Measurements from ENCODE around the gene LNPK. TPM values are rescaled to one million over a fixed set of nuclear protein-coding genes. Genes with fewer than 3 reads are reported as not detected.
"Not testable (repeated sequence)": the region's sequence is repeated elsewhere in the genome, so short reads cannot be mapped to it uniquely, and the experiment has no call there.

Gene LNPK
- total RNA-seq, 1 experiment from 2014 or later = 12.4 TPM

GRCh38 chr2:175948191-175948590 is 53.9 kb downstream of the LNPK start:
- Histone ChIP-seq H3K4me3 (ENCODE audit: insufficient read depth, low read depth, low read length) (no peak overlapping the region), H3K27me3 (ENCODE audit: control insufficient read depth, insufficient read depth, low read length) (no peaks in the 10 kb centered on the region), H3K36me3 (replicated peaks; ENCODE audit: control insufficient read depth, insufficient read depth, low read length) (no peaks in the 10 kb centered on the region; the same call in 1 of the 2 replicates)
- DNase-seq = no peak

GRCh38 chr2:175947073-175947472 is 55.0 kb downstream of the LNPK start:
- no peak for DNase-seq
- no peaks in the 10 kb centered on the region; the same call in 1 of the 2 replicates for H3K36me3 ChIP-seq (replicated peaks; ENCODE audit: control insufficient read depth, insufficient read depth, low read length)
- no peak overlapping the region for H3K4me3 ChIP-seq (ENCODE audit: insufficient read depth, low read depth, low read length)
- H3K27me3 ChIP-seq (ENCODE audit: control insufficient read depth, insufficient read depth, low read length) = no peaks in the 10 kb centered on the region

GRCh38 chr2:175941699-175942098 is 60.4 kb downstream of the LNPK start:
- H3K4me3 ChIP-seq (ENCODE audit: insufficient read depth, low read depth, low read length) = no peak overlapping the region
- no peaks in the 10 kb centered on the region for H3K36me3 ChIP-seq (replicated peaks; ENCODE audit: control insufficient read depth, insufficient read depth, low read length)
- DNase-seq = no peak
- H3K27me3 ChIP-seq (ENCODE audit: control insufficient read depth, insufficient read depth, low read length) = no peaks in the 10 kb centered on the region

- H3K4me3 ChIP-seq (ENCODE audit: insufficient read depth, low read depth, low read length) = no peak overlapping the region
- no peaks in the 10 kb centered on the region for H3K36me3 ChIP-seq (replicated peaks; ENCODE audit: control insufficient read depth, insufficient read depth, low read length)
- no peak for DNase-seq
Observed at GRCh38 chr2:175937216-175937615, 64.9 kb downstream of the LNPK start.

GRCh38 chr2:175935289-175936181 is 66.5 kb downstream of the LNPK start:
- no peaks in the 10 kb centered on the region for H3K27me3 ChIP-seq (ENCODE audit: control insufficient read depth, insufficient read depth, low read length)
- no peaks in the 10 kb centered on the region for H3K36me3 ChIP-seq (replicated peaks; ENCODE audit: control insufficient read depth, insufficient read depth, low read length)
- H3K4me3 ChIP-seq (ENCODE audit: insufficient read depth, low read depth, low read length) = no peak overlapping the region
- DNase-seq = no peak

More at GRCh38 chr2:175937216-175937615, 64.9 kb downstream of the LNPK start:
- H3K27me3 ChIP-seq (ENCODE audit: control insufficient read depth, insufficient read depth, low read length) = no peaks in the 10 kb centered on the region

GRCh38 chr2:175932675-175933074 is 69.4 kb downstream of the LNPK start:
- H3K4me3 ChIP-seq (ENCODE audit: insufficient read depth, low read depth, low read length) = no peak overlapping the region
- no peaks in the 10 kb centered on the region for H3K27me3 ChIP-seq (ENCODE audit: control insufficient read depth, insufficient read depth, low read length)
- no peak for DNase-seq
- H3K36me3 ChIP-seq (replicated peaks; ENCODE audit: control insufficient read depth, insufficient read depth, low read length) = no peaks in the 10 kb centered on the region

GRCh38 chr2:175931805-175932204 is 70.3 kb downstream of the LNPK start:
- no peak for DNase-seq
- no peak overlapping the region for H3K4me3 ChIP-seq (ENCODE audit: insufficient read depth, low read depth, low read length)
- no peaks in the 10 kb centered on the region for H3K36me3 ChIP-seq (replicated peaks; ENCODE audit: control insufficient read depth, insufficient read depth, low read length)
- H3K27me3 ChIP-seq (ENCODE audit: control insufficient read depth, insufficient read depth, low read length) = no peaks in the 10 kb centered on the region

- Histone ChIP-seq H3K27me3 (ENCODE audit: control insufficient read depth, insufficient read depth, low read length) (no peaks in the 10 kb centered on the region), H3K4me3 (ENCODE audit: insufficient read depth, low read depth, low read length) (no peak overlapping the region), H3K36me3 (replicated peaks; ENCODE audit: control insufficient read depth, insufficient read depth, low read length) (no peaks in the 10 kb centered on the region)
- DNase-seq = no peak
Observed at GRCh38 chr2:175930504-175930903, 71.6 kb downstream of the LNPK start.

GRCh38 chr2:175929850-175930249 is 72.2 kb downstream of the LNPK start:
- DNase-seq = no peak
- no peak overlapping the region for H3K4me3 ChIP-seq (ENCODE audit: insufficient read depth, low read depth, low read length)
- H3K36me3 ChIP-seq (replicated peaks; ENCODE audit: control insufficient read depth, insufficient read depth, low read length) = no peaks in the 10 kb centered on the region
- H3K27me3 ChIP-seq (ENCODE audit: control insufficient read depth, insufficient read depth, low read length) = no peaks in the 10 kb centered on the region

GRCh38 chr2:175926272-175926671 is 75.8 kb downstream of the LNPK start:
- Histone ChIP-seq H3K27me3 (ENCODE audit: control insufficient read depth, insufficient read depth, low read length) (no peaks in the 10 kb centered on the region), H3K36me3 (replicated peaks; ENCODE audit: control insufficient read depth, insufficient read depth, low read length) (no peaks in the 10 kb centered on the region), H3K4me3 (ENCODE audit: insufficient read depth, low read depth, low read length) (no peak overlapping the region)
- DNase-seq = no peak

- Histone ChIP-seq H3K4me3 (ENCODE audit: insufficient read depth, low read depth, low read length) (no peak overlapping the region), H3K27me3 (ENCODE audit: control insufficient read depth, insufficient read depth, low read length) (no peaks in the 10 kb centered on the region), H3K36me3 (replicated peaks; ENCODE audit: control insufficient read depth, insufficient read depth, low read length) (no peaks in the 10 kb centered on the region)
- DNase-seq = no peak
Observed at GRCh38 chr2:175922160-175922559, 79.9 kb downstream of the LNPK start.

- DNase-seq = no peak
- H3K36me3 ChIP-seq (replicated peaks; ENCODE audit: control insufficient read depth, insufficient read depth, low read length) = no peaks in the 10 kb centered on the region
- no peak overlapping the region for H3K4me3 ChIP-seq (ENCODE audit: insufficient read depth, low read depth, low read length)
- no peaks in the 10 kb centered on the region for H3K27me3 ChIP-seq (ENCODE audit: control insufficient read depth, insufficient read depth, low read length)
Observed at GRCh38 chr2:175918935-175919334, 83.1 kb downstream of the LNPK start.

- H3K27me3 ChIP-seq (ENCODE audit: control insufficient read depth, insufficient read depth, low read length) = no peaks in the 10 kb centered on the region
- no peak for DNase-seq
Observed at GRCh38 chr2:175914846-175915245, 87.2 kb downstream of the LNPK start.

GRCh38 chr2:175913849-175914743 is 88.0 kb downstream of the LNPK start:
- H3K4me3 ChIP-seq (ENCODE audit: insufficient read depth, low read depth, low read length); H3K36me3 ChIP-seq (replicated peaks; ENCODE audit: control insufficient read depth, insufficient read depth, low read length); DNase-seq; H3K27me3 ChIP-seq (ENCODE audit: control insufficient read depth, insufficient read depth, low read length): not testable (repeated sequence)

More at GRCh38 chr2:175914846-175915245, 87.2 kb downstream of the LNPK start:
- no peak overlapping the region for H3K4me3 ChIP-seq (ENCODE audit: insufficient read depth, low read depth, low read length)
- H3K36me3 ChIP-seq (replicated peaks; ENCODE audit: control insufficient read depth, insufficient read depth, low read length) = no peaks in the 10 kb centered on the region

GRCh38 chr2:175913267-175913666 is 88.8 kb downstream of the LNPK start:
- H3K4me3 ChIP-seq (ENCODE audit: insufficient read depth, low read depth, low read length); H3K36me3 ChIP-seq (replicated peaks; ENCODE audit: control insufficient read depth, insufficient read depth, low read length); DNase-seq; H3K27me3 ChIP-seq (ENCODE audit: control insufficient read depth, insufficient read depth, low read length): not testable (repeated sequence)
